NCI-H446 (cell line): Measurements from ENCODE around the gene INPP4A.

Experiments used
- DNase-seq, 2 experiments: peaks; one replicate each; lab custom pipeline; 2025; lab: John Stamatoyannopoulos, UW

The INPP4A gene

GRCh38 chr2:98460573-98461497 is 16.2 kb downstream of the INPP4A start:
- no peak for DNase-seq

- no peak for DNase-seq
Measured at GRCh38 chr2:98461498-98462049, 16.9 kb downstream of the INPP4A start.

- no peak for DNase-seq
Measured at GRCh38 chr2:98463081-98463481, 18.4 kb downstream of the INPP4A start.

- no peak for DNase-seq
Measured at GRCh38 chr2:98463551-98463971, 18.9 kb downstream of the INPP4A start.

GRCh38 chr2:98463988-98464771 is 19.5 kb downstream of the INPP4A start:
- no peak for DNase-seq

GRCh38 chr2:98464772-98465310 is 20.2 kb downstream of the INPP4A start:
- DNase-seq, result no peak

GRCh38 chr2:98465456-98466226 is 21.0 kb downstream of the INPP4A start:
- peak; percentile 89 to 94 for DNase-seq

- DNase-seq, result no peak
Measured at GRCh38 chr2:98467082-98467536, 22.5 kb downstream of the INPP4A start.

- no peak for DNase-seq
Measured at GRCh38 chr2:98467652-98468051, 23.0 kb downstream of the INPP4A start.

- DNase-seq, result no peak
Measured at GRCh38 chr2:98468621-98469236, 24.1 kb downstream of the INPP4A start.

GRCh38 chr2:98469862-98470544 is 25.3 kb downstream of the INPP4A start:
- DNase-seq, result no peak

- no peak for DNase-seq
Measured at GRCh38 chr2:98470851-98471255, 26.2 kb downstream of the INPP4A start.

- DNase-seq, result no peak
Measured at GRCh38 chr2:98471402-98472131, 26.9 kb downstream of the INPP4A start.

GRCh38 chr2:98472132-98472650 is 27.5 kb downstream of the INPP4A start:
- peak in 1 of 2 experiments; percentile 63 for DNase-seq

- DNase-seq, result no peak
Measured at GRCh38 chr2:98472961-98473746, 28.5 kb downstream of the INPP4A start.

- no peak for DNase-seq
Measured at GRCh38 chr2:98473995-98474780, 29.5 kb downstream of the INPP4A start.

GRCh38 chr2:98474979-98475632 is 30.4 kb downstream of the INPP4A start:
- no peak for DNase-seq
